IPS-18a (cell line): Measurements from ENCODE around the gene TEN1.

Experiments used
- H3K27ac ChIP-seq: one replicate; pipeline ENCODE4 v1.5.1; 2013; ENCODE audit warnings: low read length
- H3K27me3 ChIP-seq: one replicate; pipeline ENCODE4 v1.6.1; 2013; ENCODE audit warnings: mild to moderate bottlenecking, low read length; ENCODE audit not compliant: control insufficient read depth, insufficient read depth
- H3K36me3 ChIP-seq: one replicate; pipeline ENCODE4 v1.6.1; 2013; ENCODE audit warnings: low read depth, low read length; ENCODE audit not compliant: control insufficient read depth
- H3K4me1 ChIP-seq: one replicate; pipeline ENCODE4 v1.6.1; 2013; ENCODE audit warnings: low read depth, low read length; ENCODE audit not compliant: control insufficient read depth
- H3K4me3 ChIP-seq: one replicate; pipeline ENCODE4 v1.5.1; 2013; ENCODE audit warnings: low read length
- H3K9ac ChIP-seq: one replicate; pipeline ENCODE4 v1.6.1; 2013; ENCODE audit warnings: mild to moderate bottlenecking, low read length, moderate library complexity
- H3K9me3 ChIP-seq: one replicate; pipeline ENCODE4 v1.6.1; 2013; ENCODE audit warnings: low read depth, low read length; ENCODE audit not compliant: control insufficient read depth

The TEN1 gene

DNA sequence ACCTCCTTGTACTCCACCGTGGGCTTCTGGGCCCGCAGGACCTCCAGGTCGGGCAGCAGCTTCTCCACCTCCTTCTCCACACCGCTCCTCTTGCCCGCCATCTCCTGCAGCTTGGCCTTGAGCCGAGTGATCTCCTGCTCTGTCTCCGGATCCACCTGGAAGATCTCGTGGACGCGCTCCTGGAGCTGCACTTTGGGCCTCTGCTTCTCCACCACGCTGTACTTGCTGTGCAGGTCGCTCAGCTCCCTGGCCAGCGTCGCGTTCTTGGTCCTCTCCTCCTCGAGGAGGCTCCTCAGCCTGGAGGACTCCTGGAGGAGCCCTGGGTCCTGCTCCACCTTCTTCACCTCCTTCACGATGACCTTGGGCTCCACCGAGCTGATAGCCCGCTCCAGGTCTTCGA, 30.4 kb downstream of the TEN1 start:
- peaks cover 3% of the 10 kb centered on the region for H3K4me1 ChIP-seq

DNA sequence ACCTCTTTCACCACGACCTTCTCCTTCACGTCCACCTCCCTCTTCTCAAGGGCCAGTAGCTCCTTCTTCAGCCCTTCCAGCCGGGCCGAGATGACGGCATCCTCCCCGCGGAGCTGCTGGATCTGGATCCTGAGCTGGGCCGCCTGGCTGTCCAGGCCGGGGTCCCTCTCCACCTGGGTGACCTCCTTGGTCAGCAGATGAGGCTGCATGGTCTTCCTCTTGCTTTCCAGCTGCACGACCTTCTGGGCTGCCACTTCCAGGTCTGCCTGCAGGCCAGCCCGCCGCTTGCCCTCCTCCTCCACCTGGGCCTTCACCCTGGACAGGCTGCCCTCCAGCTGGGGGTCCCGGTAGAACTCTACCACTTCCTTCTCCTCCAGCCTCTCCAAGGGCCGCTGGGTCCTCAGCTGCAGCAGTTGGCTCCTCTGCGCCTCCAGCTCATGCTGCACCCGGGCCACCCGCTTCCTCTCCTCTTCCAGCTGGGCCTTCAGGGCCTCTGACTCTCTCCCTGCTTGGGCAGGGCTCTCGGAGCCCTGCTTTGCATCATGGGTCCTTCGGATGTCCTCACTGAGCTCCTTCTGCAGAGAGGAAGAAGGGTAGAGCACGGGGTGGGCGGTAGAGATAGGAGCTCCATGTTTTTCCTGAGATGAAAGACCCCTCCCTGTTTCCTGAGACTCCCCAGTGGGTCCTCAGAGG, 31.1 kb downstream of the TEN1 start:
- H3K27me3 ChIP-seq = no peaks in the 10 kb centered on the region
- no peaks in the 10 kb centered on the region for H3K36me3 ChIP-seq
- H3K9ac ChIP-seq = no peak overlapping the region
- no peak overlapping the region for H3K27ac ChIP-seq
- H3K4me1 ChIP-seq = peaks cover 3% of the 10 kb centered on the region
- no peaks in the 10 kb centered on the region for H3K9me3 ChIP-seq
- no peak overlapping the region for H3K4me3 ChIP-seq

More for the DNA sequence above, 30.4 kb downstream of the TEN1 start:
- Histone ChIP-seq H3K9ac (no peak overlapping the region), H3K9me3 (no peaks in the 10 kb centered on the region), H3K27ac (no peak overlapping the region), H3K27me3 (no peaks in the 10 kb centered on the region), H3K4me3 (no peak overlapping the region), H3K36me3 (no peaks in the 10 kb centered on the region)

DNA sequence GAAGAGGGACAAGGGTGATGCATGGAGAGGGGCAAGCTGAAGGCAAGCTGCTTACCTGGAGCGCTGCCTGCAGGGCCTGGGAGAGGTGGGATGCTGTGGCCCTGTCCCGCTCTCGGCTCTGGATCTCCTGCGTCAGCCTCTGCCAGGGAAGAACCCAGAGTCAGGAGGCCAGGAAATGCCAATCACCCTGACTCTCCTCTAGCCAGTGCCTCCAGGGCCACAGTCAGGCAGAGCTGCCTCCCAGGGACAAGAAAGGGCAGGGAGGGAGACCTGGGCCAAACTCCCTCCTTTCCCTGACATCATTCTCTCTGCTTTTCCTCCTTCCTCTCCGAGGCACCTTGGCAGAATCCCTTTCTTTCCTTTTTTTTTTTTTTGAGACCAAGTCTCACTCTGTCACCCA, 32.9 kb downstream of the TEN1 start:
- Histone ChIP-seq H3K9me3 (no peaks in the 10 kb centered on the region), H3K9ac (no peak overlapping the region), H3K4me1 (peaks cover 3% of the 10 kb centered on the region), H3K27ac (no peak overlapping the region), H3K36me3 (no peaks in the 10 kb centered on the region), H3K4me3 (no peak overlapping the region), H3K27me3 (no peaks in the 10 kb centered on the region)

DNA sequence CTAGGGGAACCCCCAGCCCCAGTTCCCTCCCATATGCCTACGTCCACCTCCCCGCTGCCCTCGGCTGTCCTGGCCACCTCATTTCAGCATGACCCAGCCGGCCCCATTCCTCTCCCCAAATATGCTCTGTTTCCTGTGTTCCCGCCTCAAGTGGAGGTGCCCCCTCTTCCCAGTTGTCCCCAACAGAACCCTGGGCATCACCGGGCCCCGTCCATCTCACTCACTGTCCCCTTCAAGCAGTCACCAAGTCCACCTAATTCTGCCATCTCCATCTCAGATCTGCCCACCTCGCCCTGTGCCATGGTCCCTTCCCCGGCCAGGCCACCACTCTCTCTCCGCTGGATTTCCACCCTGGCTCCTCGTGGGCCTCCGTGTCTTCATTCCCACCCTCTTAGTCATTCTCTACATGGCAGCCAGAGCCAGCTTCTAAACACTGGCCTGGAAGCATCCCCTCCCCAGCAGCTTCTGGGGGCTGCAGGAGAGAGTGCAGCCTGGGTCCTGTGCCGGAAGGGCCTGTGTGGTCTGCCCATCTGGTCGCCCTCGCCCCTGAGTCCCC, 34.4 kb downstream of the TEN1 start:
- no peaks in the 10 kb centered on the region for H3K9me3 ChIP-seq
- H3K36me3 ChIP-seq = no peaks in the 10 kb centered on the region
- H3K27ac ChIP-seq = no peak overlapping the region
- peaks cover 3% of the 10 kb centered on the region for H3K4me1 ChIP-seq
- no peak overlapping the region for H3K9ac ChIP-seq
- H3K4me3 ChIP-seq = no peak overlapping the region
- H3K27me3 ChIP-seq = no peaks in the 10 kb centered on the region

DNA sequence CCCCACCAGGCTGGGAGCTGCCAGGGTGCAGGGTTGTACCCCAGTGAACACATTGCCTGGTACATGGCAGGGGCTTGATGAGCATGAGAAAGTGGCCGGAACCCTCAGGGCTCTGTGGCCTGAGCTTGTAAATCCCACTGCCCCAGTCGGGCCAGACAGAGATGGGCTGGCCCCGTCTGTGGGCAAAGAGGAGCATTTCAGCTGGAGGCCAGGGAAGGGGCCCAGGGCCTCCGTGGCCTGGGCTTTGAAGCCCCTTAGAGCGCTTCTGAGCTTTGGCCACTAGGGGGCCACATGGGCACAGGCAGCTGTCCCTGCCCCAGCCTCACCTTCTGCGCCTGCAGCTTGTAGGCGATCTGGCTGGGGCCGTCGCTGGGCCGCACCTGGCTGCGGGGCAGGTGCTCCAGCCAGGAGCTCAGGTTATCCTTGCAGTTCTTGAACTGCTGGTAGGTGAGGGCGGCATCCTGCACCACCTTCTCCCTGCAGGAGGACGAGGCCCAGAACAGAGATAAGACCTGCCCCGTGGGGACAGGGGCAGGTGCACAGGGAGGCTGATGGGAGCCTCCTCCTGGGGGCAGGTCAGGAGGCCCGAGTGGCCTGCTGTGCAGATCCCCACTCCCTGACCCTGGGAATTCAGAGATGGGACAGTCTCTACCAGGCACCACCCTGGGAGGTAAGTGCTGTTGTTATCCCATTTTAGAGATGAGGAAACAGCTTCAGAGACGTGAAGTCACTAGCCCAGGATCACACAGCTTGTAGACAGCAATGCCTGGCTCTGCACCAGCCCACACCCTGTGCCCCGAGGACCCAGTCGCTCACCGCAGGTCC, 35.3 kb downstream of the TEN1 start:
- Histone ChIP-seq H3K9ac (no peak overlapping the region), H3K4me3 (no peak overlapping the region), H3K27ac (no peak overlapping the region), H3K4me1 (peaks cover 3% of the 10 kb centered on the region), H3K36me3 (no peaks in the 10 kb centered on the region), H3K9me3 (no peaks in the 10 kb centered on the region), H3K27me3 (no peaks in the 10 kb centered on the region)

DNA sequence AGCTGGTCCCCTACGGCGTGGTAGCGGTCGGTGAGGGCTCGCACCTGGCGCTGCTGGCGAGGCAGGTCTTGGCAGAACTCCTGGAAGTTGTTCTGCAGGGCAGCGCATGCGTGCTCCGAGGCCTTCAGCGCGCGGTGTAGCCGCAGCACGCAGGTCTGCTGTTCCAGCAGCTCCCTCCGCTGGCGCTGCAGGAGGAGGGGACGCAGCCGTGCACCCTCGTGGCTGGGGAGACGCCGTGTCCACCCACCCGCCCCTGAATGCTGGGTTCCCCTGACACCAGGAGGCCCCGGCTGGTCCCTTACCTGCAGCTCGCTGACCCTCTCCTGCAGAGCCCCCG, 35.9 kb downstream of the TEN1 start:
- no peaks in the 10 kb centered on the region for H3K36me3 ChIP-seq
- no peak overlapping the region for H3K4me3 ChIP-seq
- no peaks in the 10 kb centered on the region for H3K27me3 ChIP-seq
- peaks cover 3% of the 10 kb centered on the region for H3K4me1 ChIP-seq
- no peak overlapping the region for H3K9ac ChIP-seq
- H3K27ac ChIP-seq = no peak overlapping the region
- H3K9me3 ChIP-seq = no peaks in the 10 kb centered on the region

DNA sequence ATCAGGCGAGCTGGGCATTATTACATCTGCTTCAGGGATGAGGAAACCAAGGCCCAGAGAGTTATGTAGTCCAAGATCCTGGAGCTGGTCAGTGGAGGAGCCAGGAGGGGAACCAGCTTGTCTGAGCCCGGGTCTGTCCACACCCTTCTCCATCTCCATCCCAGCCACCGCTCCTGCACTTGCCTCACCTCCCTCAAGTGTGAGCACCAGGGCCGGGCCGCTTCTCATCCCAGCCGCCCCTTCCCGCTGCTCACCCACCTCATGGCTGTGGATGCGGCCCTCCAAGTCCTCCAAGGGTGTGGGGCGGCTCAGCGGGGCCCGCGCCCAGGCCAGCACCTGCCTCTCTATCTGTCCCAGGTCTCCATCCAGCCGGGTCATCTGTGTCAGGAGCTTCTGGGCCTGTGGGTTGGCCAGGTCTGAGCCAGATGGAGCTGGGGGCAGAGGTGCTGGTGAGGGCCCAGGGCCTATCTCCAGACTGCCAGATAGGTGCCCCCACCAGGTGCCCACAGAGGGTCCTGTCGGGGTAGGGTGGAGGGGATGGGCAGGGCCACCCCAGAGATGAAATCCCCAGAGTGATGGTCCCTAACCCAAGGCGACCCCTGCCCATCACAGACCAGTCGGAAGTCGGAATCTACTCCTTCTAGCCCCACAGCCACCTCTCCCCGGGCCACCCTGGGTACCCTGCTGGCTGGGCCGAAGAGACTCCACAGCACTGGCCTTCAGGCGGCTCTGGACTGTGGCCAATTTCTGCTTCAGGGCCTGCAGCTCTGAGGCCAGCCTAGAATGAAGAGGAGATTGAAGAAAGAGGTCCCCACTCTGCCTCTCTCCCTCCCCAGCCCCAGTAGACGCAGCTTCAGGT, 38.7 kb downstream of the TEN1 start:
- Histone ChIP-seq H3K9ac (no peak overlapping the region), H3K36me3 (no peaks in the 10 kb centered on the region), H3K27me3 (no peaks in the 10 kb centered on the region), H3K9me3 (no peaks in the 10 kb centered on the region), H3K4me1 (peaks cover 3% of the 10 kb centered on the region), H3K27ac (no peak overlapping the region), H3K4me3 (no peak overlapping the region)

DNA sequence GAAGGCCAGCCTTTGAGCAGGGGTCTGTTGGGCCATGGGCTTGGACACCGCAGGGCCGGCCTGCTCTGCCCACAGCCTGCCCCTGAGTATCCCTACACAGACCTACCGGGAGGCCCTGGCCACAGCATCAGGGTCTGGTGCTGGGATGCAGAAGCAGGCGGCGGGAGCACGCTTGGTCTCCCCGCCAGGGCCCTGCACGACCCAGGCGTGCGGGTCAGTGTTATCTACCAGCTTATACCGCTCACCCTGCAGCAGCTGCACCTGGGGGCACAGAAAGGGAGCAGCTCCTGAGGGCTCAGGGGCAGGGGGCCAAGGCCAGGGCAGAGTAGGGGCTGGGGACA, 39.3 kb downstream of the TEN1 start:
- H3K9ac ChIP-seq = no peak overlapping the region
- H3K36me3 ChIP-seq = no peaks in the 10 kb centered on the region
- H3K4me3 ChIP-seq = no peak overlapping the region
- no peak overlapping the region for H3K27ac ChIP-seq
- no peaks in the 10 kb centered on the region for H3K27me3 ChIP-seq
- H3K4me1 ChIP-seq = peaks cover 3% of the 10 kb centered on the region
- no peaks in the 10 kb centered on the region for H3K9me3 ChIP-seq

DNA sequence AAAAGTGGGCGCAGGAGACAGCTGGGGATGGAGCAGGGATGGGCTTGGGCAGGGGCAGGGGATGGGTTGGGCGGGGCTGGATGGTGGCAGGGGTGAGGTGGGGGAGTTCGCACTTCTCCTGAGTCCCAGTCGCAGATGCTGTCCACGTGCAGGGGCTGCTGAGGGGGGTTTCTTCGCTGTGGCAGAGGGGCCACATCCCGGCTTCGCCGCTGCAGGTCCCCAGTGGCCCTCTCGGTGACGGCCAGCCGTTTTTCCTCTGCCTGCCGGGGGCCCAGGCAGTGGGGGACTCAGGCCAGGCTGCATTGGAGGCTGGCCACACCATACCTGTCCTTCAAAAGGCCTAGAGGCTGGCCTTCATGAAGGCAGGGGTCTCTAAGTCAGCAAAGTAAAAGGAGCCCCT, 39.8 kb downstream of the TEN1 start:
- H3K9ac ChIP-seq = no peak overlapping the region
- no peak overlapping the region for H3K4me3 ChIP-seq
- H3K27me3 ChIP-seq = no peaks in the 10 kb centered on the region
- H3K9me3 ChIP-seq = no peaks in the 10 kb centered on the region
- H3K4me1 ChIP-seq = peaks cover 3% of the 10 kb centered on the region
- H3K36me3 ChIP-seq = no peaks in the 10 kb centered on the region
- no peak overlapping the region for H3K27ac ChIP-seq

DNA sequence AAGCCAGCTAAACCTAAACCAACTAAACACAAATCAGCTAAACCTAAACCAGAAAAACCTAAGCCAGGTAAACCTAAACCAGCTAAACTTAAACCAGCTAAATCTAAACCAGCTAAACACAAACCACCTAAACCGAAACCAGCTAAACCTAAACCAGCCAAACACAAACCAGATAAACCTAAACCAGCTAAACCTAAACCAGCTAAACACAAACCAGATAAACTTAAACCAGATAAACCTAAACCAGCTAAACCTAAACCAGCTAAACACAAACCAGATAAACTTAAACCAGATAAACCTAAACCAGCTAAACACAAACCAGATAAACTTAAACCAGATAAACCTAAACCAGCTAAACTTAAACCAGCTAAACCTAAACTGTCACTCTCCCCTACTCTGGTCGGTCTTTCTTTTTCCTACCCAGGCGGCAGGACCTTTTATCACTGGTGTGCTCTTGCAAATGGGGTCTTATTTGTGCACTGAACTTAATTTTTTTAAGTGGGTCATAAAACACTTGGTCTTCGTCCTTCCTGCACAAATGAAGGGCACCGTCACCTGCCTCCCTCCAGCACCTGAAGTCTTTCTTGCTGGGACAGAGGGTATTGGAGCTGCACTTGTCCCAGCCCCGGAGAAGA, 40.9 kb downstream of the TEN1 start:
- Histone ChIP-seq H3K9me3 (no peaks in the 10 kb centered on the region), H3K36me3 (no peaks in the 10 kb centered on the region), H3K9ac (no peak overlapping the region), H3K27ac (no peak overlapping the region), H3K27me3 (no peaks in the 10 kb centered on the region), H3K4me1 (no peaks in the 10 kb centered on the region), H3K4me3 (no peak overlapping the region)

DNA sequence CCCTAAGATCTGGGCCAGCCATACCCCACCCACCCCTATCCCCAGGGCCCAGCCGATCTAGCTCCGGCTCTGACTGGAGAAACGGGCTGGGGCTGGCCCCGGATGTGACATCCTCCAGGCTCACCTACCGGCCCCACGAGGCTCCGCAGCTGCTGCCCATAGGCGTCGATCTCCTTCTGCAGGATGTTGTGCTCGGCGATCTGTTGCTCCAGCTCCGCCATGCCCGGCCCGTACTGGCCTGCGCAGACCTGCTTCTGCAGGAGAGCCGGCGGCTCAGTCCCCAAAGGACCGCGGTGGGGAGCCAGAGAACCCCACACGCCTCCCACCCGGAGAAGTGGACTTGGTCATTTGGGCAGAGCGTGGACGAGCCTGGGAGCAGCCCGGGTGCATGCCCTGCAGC, 43.2 kb downstream of the TEN1 start:
- Histone ChIP-seq H3K36me3 (no peaks in the 10 kb centered on the region), H3K9me3 (no peaks in the 10 kb centered on the region), H3K27ac (no peak overlapping the region), H3K27me3 (no peaks in the 10 kb centered on the region), H3K9ac (no peak overlapping the region), H3K4me3 (no peak overlapping the region), H3K4me1 (no peaks in the 10 kb centered on the region)
